ENCODE measurements around the gene TRPM1.
A peak's percentile ranks its signal among the peaks of the same experiment; 100 is the strongest.

The TRPM1 gene

DNA sequence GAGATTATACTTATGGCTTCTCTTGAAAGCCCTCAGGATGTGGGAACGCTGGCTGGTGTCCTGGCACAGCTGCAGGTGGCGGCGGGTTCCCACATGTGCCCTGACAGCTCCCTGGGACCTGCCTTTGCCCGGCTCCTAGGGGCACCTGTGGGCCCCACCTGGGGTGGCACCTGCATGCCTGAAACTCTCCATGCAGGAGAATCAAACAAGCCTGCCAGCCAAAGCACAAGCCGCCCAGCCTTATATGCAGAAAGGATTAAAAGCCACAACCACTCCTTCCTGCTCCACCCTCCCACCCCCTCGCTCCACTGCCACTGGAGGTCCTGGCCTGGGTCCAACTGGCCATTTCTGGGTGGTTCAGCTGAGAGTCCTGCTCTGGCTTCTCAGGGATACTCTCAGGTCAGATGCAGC is 18.1 kb downstream of the TRPM1 start:
- no peak for DNase-seq

- no peak for DNase-seq
These were observed 18.7 kb downstream of the TRPM1 start for GRCh38 chr15:31082771-31083369.

- DNase-seq = no peak
These were observed 19.8 kb downstream of the TRPM1 start for GRCh38 chr15:31081588-31082250.

DNA sequence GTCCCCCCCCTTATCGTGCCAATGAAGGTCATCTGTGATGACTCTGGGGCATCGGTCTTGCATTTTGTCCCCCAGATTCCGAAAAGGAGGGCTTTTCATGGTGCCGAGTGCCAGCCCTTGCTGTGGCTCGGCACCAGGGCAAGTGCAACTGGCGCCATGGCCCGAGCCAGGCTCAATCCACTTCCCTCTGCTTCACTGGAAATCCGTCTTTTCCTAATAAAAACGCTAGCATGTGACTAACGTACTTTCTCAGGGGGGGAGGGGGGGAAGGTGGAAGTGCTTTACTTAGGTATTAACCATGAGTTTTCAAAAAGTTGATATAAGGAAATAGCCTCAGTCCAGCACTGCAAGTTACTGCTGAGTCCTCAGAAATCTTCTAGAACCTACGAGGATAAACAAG is 20.5 kb downstream of the TRPM1 start:
- DNase-seq = no peak

- DNase-seq = peak in 11 of 51 donors; percentile 13 to 60 (median 36)
These were observed 20.9 kb downstream of the TRPM1 start for GRCh38 chr15:31080591-31081014.

- DNase-seq = no peak
These were observed 22.0 kb downstream of the TRPM1 start for GRCh38 chr15:31079519-31079918.

- DNase-seq = no peak
These were observed 23.1 kb downstream of the TRPM1 start for GRCh38 chr15:31078471-31078870.

DNA sequence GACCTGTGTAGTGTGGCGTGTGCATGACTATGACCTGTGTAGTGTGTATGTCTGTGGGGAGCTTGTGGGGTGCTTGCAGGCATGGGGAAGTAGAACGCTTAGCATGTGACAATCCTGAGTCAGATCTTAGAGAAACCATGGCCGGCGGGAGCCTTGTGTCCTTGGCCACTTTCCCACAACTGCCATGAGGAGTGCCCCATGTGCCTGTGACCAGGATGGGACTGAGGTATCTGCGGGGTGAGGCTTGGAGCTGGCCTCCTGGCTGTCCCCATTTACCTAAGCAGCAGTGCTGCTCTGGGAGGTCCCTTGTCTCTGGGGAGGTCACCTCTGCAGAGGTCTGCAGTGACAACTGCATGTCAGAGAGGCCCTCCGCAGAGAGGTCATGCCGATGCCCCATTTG is 23.6 kb downstream of the TRPM1 start:
- DNase-seq = no peak

DNA sequence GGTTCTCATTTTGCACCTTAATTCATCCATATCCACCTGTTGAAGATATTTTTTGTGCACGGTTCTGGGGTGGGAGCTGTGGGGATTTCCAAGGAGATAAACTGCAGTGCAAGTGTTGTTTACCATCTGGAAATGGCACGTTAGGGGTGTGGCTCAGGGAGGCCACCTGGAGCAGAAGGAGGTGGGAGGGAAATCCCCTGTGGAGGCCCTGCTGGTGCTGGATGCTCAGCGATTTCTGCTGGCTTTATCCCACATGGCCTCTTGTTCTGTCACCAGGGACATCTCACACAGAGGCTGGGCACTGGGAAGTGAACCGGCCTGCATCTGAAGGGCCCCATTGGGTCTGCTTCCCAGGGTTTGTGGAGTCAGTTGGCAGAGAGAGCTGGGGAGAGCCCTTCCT is 24.3 kb downstream of the TRPM1 start:
- no peak for DNase-seq

DNA sequence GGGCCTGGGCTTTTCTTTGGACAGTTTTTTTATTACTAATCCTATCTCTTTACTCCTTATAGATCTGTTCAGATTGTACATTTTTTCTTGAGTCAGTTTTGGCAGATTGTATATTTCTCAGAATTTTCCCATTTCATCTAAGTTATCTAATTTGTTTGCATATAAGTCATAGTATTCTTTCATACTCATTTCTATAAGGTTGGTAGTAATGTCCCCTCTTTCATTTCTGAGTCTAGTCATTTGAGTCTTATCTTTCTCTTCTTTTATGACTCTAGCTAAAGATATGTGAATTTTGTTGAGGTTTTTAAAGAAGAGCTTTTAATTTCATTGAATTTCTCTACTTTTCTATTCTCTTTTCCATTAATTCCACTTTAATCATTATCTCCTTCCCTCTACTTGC is 27.2 kb downstream of the TRPM1 start:
- DNase-seq = no peak

- no peak for DNase-seq
These were observed 30.7 kb downstream of the TRPM1 start for GRCh38 chr15:31070867-31071266.

DNA sequence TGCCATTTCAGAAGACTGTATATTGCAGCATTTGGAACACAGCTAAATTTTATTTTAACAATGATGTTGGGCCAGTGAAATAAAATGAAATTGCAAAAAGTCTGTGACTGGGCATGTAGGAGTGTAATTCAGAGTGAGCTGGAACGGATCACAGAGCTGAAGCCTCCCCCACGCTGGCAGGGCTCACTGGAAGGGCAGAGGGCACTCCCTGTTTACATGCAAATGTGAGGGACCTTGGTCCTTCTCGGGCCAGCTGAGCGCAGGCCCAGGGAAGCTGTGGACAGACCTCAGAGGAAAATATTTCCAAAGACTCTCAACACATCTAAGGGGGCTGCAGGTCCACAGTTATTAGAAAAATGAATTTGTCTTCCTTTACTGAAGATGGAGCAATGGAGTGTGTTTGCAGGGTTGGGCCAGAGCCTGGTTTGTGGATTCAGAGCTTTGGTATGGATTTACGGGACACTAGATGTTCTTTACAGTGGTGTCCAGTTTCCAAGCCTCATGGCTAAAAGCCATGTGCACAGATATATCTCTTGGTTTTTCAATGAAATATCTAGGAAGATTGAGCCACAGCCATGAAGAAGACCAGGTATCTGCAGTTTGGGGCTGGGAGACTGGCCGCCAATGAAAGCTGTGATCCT is 32.0 kb downstream of the TRPM1 start:
- peak in 3 of 51 donors; percentile 4 to 13 (median 9) for DNase-seq

DNA sequence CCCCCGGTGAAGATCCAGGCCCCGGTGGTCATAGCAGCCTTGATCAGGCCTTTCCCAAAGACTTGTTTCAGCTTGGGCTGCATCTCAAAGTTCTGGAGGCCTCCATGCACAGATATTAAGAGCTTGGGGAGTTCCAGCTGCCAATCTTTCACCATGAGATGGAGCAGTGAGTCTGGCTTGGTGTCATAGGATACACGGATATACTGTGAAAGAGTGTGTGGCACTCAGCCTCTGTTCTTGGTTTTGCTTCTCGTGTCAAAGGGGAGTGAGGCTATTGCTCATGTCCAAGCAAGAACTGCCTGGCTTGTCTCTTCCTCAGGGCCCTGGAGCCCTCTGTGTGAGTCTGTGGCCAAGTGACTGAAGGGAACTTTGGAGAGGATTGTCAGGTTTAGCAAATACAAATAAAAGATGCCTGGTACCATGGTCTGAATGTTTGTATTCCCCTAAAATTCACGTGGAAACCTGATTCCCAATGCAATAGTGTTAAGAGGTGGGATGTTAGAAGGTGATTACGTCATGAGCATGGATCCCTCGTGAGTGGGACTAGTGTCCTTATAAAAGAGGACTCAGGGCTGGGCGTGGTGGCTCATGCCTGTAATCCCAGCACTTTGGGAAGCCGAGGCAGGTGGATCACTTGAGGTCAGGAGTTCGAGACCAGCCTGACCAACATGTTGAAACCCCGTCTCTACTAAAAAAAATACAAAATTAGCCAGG is 33.5 kb downstream of the TRPM1 start:
- DNase-seq = no peak

- no peak for DNase-seq
These were observed 35.7 kb downstream of the TRPM1 start for GRCh38 chr15:31065824-31066223.

GRCh38 chr15:31062911-31063310 is 38.6 kb downstream of the TRPM1 start:
- DNase-seq = no peak

DNA sequence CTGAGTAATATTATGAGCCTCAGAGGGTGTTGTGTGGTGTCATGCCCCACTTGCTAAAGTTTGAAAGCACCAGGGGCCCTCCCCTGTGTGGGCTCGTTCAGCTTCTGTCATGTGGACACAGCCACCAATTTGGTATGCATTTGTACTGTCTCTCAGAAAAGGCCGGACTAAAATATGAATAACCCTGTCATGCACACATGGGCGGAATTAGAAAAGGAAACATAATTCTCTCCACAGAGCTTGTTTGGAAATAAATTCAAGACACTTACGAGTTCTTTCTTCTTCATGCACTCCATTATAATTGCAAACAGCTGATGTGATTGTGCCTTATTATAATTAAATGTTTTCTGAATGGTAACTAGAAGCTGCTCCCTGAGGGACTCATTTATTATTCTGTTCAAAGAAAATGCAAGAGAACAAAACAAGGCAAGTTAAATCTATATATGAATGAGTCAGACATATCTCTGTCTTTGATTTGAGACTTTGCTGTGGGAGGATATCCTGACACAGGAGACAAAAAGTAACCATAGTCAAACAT is 39.1 kb downstream of the TRPM1 start:
- DNase-seq = no peak

DNA sequence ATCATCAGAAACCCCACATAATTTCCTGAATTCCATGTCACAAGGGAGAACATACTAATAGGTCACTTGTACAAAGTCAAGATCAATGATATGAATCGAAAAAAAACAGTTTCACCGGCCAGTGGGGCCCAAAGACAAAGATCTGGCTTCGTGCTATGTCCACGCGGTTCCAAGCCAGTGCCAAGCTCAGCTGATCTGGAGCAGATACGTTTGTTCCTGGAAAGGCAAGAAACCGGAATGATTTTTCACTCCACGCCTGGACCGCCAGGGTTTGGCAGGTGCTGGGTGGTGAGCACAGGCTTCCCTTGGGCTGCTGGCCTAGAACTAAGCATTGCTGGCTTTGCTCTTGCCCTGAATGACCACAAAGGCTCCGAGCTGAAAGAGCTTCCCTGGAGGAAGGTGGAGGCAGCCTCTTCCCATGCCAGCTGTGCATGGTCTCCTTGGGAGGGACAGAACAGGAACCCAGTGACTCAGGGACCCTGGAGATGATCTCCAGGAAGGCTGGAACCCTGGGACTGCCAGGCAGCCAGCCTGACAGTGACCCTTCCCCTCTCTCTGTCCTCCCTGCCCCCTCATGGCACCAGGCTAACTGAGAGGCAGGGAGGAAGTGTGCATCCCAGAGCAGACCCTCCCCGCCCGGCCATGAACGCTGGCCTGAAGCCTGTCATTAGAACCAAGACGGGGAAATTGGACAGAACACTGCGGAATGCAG is 40.9 kb downstream of the TRPM1 start:
- no peak for DNase-seq

GRCh38 chr15:31058236-31058962 is 43.1 kb downstream of the TRPM1 start:
- no peak for DNase-seq

- DNase-seq = no peak
These were observed 49.9 kb downstream of the TRPM1 start for GRCh38 chr15:31051496-31052080.

DNA sequence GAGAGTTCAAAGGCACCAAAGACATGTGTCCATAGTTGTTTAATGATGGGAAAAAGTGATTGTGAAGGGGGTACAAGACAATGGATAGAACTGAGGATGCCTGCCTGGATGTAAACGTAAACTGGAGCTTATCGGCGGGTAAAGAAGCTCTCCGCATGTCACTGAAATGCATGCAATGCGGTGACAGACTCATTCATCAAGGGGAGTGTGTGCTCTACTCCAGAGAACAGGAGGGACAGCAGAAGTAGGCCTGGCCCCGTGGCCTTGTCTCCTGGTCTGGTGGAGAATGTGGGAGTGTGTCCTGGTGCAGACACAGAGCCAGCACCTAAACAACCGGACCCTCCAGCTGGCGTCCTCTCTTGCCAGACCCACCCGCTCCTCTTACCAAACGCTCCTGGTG is 50.6 kb downstream of the TRPM1 start:
- DNase-seq = no peak
